T-helper 9 cell (primary cell): ENCODE measurements around the gene UQCC5.

Experiments used
- DNase-seq: peaks from one replicate; pipeline ENCODE4 v3.0.0-alpha.2; 2020
- total RNA-seq, 2 donors: gene quantifications; one replicate each; lab custom pipeline; 2026; lab: John Stamatoyannopoulos, UW

The UQCC5 gene, protein sequence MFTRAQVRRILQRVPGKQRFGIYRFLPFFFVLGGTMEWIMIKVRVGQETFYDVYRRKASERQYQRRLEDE
- 6.2 to 6.3 reads per million in 2 donors for total RNA-seq

GRCh38 chr3:52536369-52537164 is at the start of gene UQCC5:
UQCC5 (plus strand) TSS chr3:52536605; CDS start chr3:52536756, 151 bp downstream.
- DNase-seq, result peak; percentile 90

DNA sequence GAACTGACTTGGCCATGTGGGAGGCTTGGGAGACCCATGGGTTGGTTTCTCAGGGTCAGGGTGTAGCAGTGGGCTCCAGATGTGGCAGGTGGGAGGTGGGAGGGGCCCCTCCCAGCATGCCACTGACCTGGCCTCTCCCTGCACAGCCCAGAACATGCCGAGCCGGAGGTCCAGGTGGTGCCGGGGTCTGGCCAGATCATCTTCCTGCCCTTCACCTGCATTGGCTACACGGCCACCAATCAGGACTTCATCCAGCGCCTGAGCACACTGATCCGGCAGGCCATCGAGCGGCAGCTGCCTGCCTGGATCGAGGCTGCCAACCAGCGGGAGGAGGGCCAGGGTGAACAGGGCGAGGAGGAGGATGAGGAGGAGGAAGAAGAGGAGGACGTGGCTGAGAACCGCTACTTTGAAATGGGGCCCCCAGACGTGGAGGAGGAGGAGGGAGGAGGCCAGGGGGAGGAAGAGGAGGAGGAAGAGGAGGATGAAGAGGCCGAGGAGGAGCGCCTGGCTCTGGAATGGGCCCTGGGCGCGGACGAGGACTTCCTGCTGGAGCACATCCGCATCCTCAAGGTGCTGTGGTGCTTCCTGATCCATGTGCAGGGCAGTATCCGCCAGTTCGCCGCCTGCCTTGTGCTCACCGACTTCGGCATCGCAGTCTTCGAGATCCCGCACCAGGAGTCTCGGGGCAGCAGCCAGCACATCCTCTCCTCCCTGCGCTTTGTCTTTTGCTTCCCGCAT is 49.2 kb upstream of the UQCC5 start:
- no peak for DNase-seq

GRCh38 chr3:52487788-52488691 is 48.4 kb upstream of the UQCC5 start:
- no peak for DNase-seq

DNA sequence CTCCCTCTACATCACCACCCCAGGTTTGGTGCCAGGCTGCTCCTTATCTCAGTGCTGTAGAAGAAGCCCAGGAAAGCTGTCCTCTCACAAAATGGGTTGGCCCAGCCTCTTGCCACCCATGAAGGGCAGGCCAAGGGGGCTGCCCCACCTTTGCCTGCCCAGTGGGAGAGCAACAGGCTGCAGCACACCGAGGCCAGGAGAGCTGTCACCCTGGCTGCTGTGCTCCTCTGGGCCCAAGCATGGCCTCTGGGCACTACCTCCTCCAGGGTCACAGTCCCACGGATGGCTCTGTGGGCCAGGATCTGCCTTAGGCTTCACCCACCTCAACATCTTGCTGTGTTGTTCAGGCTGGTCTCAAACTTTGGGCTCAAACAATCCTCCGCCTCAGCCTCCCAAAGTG is 47.7 kb upstream of the UQCC5 start:
- DNase-seq, result no peak

GRCh38 chr3:52489453-52489852 is 47.0 kb upstream of the UQCC5 start:
- DNase-seq, result no peak

DNA sequence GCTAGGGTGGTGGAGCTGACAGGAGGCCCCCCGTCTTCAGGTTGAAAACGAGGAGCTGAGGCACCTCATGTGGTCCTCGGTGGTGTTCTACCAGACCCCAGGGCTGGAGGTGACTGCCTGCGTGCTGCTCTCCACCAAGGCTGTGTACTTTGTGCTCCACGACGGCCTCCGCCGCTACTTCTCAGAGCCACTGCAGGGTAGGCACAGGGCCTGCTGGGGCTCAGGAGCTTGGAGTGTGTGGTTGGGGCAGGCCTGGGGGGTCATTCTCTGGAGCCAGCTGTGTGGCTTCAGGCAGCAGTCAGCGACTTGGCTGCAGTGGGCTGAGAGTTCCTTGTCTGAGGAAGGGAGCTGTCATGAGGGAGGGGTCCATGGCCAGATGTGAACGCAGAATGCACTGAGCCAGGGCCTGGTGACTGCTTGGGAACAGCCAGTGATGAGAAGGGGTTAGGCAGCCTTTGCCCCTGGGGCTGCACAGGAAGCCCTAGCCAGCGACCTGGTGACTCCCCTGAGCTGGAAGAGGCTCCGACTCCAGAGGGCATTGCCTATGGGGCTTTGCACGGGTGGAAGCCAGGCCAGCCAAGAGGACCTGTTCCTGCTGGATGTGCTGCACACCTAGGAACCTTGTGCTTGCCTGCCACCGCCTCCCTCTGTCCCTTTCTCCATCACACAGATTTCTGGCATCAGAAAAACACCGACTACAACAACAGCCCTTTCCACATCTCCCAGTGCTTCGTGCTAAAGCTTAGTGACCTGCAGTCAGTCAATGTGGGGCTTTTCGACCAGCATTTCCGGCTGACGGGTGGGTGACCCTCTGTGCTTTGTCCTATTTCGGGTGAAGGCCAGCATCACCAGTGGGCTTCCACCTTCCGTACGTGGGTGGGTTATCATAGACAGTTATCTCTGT is 46.1 kb upstream of the UQCC5 start:
- DNase-seq, result no peak

- DNase-seq, result no peak
These were observed 45.4 kb upstream of the UQCC5 start for GRCh38 chr3:52490939-52491526.

GRCh38 chr3:52492059-52492458 is 44.3 kb upstream of the UQCC5 start:
- DNase-seq, result no peak

- DNase-seq, result no peak
These were observed 43.0 kb upstream of the UQCC5 start for GRCh38 chr3:52493232-52494017.

- no peak for DNase-seq
These were observed 42.0 kb upstream of the UQCC5 start for GRCh38 chr3:52494445-52494844.

GRCh38 chr3:52494886-52495495 is 41.4 kb upstream of the UQCC5 start, which contains the start of gene STAB1:
STAB1 (plus strand) TSS chr3:52495338; CDS start chr3:52495414, 76 bp downstream.
- no peak for DNase-seq

GRCh38 chr3:52495777-52496602 is 40.4 kb upstream of the UQCC5 start:
- DNase-seq, result no peak

GRCh38 chr3:52498137-52499054 is 38.0 kb upstream of the UQCC5 start:
- DNase-seq, result no peak

- DNase-seq, result no peak
These were observed 35.4 kb upstream of the UQCC5 start for GRCh38 chr3:52501046-52501445.

- DNase-seq, result no peak
These were observed 34.4 kb upstream of the UQCC5 start for GRCh38 chr3:52502001-52502400.

DNA sequence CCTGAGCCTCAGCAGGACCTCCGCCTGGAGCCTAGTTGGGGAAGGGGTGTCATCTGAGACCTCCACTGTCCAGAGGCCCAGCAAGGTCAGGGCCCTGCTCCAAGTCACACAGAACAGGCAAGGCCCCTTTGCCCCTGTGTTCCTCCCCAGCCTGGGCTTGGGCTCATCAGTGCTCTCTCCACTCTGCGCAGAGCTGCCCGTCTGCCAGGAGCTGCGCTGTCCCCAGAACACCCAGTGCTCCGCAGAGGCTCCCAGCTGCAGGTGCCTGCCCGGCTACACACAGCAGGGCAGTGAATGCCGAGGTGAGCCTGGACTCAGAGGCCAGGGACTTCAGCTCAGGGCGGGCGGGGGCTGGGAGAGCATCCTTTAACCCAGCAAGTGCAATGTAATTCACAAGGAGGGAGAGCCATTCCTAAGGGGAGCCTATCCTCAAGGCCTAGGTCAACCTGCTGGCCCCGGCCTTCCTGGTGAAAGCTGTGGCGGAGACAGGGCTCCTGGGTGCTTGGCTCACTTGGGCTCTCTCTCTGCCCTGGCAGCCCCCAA is 33.5 kb upstream of the UQCC5 start:
- no peak for DNase-seq

DNA sequence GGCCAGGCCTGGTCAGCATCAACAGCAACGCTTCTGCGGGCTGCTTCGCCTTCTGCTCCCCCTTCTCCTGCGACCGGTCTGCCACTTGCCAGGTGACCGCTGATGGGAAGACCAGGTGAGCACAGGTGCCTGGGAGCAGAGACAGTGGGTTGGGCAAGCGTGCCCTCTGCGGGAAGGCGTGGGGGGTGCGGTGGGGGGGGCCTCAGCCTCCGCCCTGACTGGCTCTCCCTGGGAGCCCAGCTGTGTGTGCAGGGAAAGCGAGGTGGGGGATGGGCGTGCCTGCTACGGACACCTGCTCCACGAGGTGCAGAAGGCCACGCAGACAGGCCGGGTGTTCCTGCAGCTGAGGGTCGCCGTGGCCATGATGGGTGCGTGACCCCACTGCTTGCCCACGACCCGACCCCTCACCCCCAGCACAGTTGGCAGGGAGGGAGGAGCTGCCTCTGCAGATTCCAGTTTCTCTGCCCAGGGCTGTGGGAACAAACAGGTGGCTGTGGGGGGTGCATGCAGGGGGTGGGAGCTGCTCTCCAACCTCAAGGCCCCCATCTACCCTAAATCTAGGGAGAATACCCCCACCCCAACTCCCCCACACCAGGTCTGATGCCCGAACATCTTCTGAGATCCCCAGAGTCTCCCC is 32.5 kb upstream of the UQCC5 start:
- DNase-seq, result no peak
